ENCODE measurements around the gene ANXA3.

The ANXA3 gene

DNA sequence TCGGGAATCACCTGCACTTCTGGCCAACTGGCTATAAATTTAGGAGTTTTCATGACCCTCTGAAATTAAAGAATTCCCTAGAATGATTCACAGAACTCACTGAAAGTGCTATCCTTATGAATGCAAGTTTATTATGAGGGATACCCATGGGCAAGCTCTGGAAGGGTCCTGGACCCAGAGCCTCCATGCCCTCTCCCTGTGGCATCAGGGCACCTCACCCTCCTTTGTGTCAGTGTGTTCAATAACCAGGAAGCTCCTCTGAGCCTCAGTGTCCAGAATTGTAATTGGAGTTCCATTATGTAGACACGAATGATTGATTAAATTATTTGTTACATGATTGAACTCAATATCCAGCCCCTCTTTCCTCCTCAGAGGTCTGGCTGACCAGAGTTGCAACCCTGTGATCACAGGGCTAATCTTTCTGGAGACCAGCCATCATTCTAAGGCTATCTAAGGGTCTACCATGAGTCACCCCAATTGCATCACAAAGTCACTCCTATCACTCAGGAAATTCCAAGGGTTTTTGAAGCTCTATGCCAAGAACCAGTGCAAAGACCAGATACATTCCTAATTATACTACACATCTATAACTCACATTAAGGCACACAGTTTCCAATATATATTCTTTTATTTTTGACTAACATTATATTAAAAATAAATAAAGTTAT is 8.9 kb downstream of the ANXA3 start:
- TF ChIP-seq, protein P1, sequence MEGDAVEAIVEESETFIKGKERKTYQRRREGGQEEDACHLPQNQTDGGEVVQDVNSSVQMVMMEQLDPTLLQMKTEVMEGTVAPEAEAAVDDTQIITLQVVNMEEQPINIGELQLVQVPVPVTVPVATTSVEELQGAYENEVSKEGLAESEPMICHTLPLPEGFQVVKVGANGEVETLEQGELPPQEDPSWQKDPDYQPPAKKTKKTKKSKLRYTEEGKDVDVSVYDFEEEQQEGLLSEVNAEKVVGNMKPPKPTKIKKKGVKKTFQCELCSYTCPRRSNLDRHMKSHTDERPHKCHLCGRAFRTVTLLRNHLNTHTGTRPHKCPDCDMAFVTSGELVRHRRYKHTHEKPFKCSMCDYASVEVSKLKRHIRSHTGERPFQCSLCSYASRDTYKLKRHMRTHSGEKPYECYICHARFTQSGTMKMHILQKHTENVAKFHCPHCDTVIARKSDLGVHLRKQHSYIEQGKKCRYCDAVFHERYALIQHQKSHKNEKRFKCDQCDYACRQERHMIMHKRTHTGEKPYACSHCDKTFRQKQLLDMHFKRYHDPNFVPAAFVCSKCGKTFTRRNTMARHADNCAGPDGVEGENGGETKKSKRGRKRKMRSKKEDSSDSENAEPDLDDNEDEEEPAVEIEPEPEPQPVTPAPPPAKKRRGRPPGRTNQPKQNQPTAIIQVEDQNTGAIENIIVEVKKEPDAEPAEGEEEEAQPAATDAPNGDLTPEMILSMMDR (IDR thresholded peaks at IDR 0.05), result no peak

DNA sequence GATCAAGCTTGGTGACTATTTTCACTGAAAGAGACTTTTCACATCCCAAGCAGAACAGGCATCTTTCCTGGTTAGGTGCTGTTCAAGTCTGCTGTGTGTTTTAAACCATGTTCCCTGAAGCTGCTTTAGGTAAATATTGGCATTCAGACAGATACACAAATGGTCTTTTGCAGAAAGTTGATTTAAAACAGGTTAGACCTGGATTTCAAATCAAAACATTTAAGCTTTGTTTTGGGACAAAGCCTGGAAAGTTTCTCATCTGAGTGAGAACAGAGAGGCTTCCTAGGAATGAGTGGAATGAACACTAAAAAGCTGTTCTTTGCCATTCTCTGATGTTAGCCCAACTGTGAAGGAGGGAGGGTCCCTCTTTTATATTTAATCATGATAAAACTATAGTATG is 10.1 kb downstream of the ANXA3 start:
- TF ChIP-seq, protein P1 (IDR thresholded peaks at IDR 0.05), result no peak

DNA sequence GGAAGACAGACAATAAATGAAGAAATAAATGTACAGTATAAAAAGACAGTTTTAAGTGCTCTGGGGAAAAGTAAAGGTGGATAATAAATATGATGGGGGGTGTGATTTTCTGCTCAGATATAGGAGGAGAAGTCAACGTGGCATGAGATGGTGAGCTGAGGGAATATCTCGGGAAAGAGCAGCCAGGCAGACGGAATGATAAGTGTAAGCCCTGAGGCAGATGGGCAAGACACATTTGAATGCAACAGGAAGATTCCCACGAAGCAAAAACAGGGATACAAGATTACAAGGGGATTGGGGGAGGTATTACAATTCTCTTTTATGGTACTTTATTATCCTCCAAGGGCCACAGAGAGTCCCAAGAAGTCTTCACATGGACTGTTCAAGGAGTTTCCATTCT is 11.1 kb downstream of the ANXA3 start:
- TF ChIP-seq, protein P1 (IDR thresholded peaks at IDR 0.05), result no peak

DNA sequence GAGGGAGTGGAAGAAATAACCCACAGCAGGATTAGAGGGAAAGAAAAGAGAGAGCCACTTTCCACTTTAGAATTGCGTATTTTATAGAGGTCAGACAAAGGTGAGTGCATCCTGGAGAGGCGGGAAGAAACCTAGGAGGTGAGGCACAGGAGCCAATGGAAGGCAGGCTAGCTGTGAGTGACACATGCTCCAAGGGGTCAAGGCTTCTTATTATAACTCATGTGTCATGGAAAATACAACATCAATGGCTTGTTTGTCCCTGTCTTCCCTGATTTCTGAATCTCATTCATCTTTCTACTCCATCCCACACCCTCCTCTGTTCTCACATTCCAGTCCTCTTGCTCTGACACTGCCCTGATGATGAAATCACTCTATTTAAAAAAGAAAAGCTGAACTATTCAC is 14.4 kb downstream of the ANXA3 start:
- TF ChIP-seq, protein P1 (IDR thresholded peaks at IDR 0.05), result no peak

DNA sequence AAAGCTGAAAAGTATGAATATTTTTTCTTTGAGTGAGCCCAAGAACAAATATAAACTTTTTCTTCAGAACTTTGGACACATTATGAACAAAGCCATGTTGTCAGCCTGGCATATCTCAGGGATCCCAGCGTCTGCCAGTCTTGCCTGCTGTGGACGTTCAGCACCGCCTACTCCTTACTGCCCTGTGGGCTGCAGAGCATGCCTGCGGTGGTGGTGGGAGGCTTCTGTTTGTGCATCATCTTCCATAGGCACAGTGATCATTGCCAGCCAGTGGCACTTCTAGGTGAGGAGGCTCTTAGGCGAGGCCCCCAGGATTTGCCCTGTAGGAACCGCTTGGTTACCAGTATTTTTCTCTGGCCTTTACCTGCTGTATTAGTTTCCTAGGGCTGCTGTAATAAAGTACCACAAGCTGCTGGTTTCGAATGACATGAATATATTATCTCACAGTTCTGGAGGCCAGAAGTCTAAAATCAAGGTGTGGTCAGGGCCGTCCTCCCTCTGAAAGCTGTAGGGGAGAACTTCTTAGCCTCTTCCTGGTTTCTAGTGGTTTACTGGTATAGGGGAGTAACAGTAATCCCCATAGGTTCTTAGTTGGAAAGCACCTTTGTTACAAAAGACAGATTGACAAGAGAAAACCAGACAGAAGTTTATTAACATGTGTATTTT is 15.4 kb downstream of the ANXA3 start:
- TF ChIP-seq, protein P1 (IDR thresholded peaks at IDR 0.05), result no peak

DNA sequence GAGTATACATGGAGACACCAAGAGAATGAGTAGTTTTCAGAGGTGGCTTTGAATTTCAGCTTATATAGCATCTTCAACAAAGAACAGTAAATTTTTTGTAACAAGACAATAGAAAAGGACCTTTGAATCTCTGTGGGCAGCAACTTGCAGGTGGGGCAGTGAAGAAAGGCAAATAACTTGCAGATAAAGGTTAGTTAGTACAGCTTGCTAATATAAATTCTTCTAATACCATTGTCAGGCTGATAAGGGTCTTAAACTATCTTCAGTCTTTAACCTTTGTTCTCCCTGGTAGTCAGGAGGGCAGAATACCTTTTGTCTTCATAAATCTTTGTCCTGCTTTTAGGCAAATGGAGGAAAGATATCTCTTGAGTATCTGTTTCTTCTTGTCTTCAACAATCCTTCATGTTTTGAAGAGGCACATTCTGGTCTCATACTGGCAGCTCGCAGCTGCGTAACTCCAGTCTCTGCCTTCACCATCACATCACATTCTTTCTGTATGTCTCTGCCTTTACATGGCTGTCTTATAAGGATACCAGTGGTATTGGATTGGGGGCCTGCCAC is 16.0 kb downstream of the ANXA3 start:
- TF ChIP-seq, protein P1 (IDR thresholded peaks at IDR 0.05), result no peak

DNA sequence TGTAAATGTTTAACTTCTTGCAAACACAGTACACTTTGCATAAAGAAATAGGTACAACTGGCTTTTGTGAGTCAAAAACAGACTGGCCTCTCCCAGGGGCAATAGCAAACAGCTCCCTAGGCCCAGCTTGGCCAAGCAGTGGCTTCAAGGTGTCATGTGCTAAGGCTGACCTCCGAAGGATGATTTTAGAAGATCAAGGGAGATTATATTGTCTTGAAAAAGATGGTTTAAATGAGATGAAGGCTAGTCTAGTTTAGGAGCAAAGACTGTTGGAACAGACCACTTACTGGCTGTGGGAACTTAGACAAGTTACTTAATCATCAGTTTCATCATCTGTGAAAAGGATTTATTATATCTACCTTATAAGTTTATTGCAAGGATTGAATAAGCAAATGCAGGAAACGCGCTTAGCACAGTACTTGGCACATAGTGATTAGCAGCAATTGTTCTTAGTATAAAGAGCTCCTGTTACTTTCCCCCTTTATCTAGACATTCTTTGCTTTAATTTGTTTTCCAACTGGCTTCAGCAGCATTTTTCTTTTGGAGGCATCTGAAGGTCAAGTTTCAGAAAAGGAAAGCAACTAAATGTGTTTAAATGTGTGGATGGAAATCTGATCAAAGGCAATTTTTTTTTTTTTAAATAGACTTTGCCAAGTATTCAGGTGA is 17.2 kb downstream of the ANXA3 start:
- TF ChIP-seq, protein P1 (IDR thresholded peaks at IDR 0.05), result no peak
